SK-N-MC (cell line): ENCODE data around the gene PYCR2.

ENCODE experiments used
- DNase-seq: peaks from one replicate; pipeline ENCODE4 v3.0.0-alpha.2; 2011; ENCODE audit warnings: low read depth, low spot score
- H3K27ac ChIP-seq: fragments of 200-600 bp; sonication (generic); 2 replicates; pipeline ENCODE4 v1.5.1; 2016; ENCODE audit warnings: mixed run types
- H3K36me3 ChIP-seq: fragments of 200-600 bp; sonication (generic); 2 replicates; pipeline ENCODE4 v1.6.1; 2017; ENCODE audit warnings: antibody characterized with exemption, low read length, mixed read lengths; ENCODE audit not compliant: insufficient read depth
- H3K4me3 ChIP-seq: fragments of 200-600 bp; sonication (generic); 2 replicates; pipeline ENCODE4 v1.5.1; 2016
- H3K9ac ChIP-seq: fragments of 200-600 bp; sonication (generic); 2 replicates; pipeline ENCODE4 v1.8.0; 2017; ENCODE audit warnings: mixed run types, mixed read lengths; ENCODE audit not compliant: insufficient read length
- H3K9me3 ChIP-seq: fragments of 200-600 bp; sonication (generic); 2 replicates; pipeline ENCODE4 v1.6.1; 2017; ENCODE audit warnings: low read depth, mild to moderate bottlenecking, antibody characterized with exemption, low read length, moderate library complexity, mixed read lengths
- EZH2 ChIP-seq: fragments of 200-600 bp; sonication (generic); IDR thresholded peaks from one replicate; pipeline ENCODE4 v1.6.1; 2017; ENCODE audit warnings: antibody characterized with exemption
- FOXP2 ChIP-seq: optimal IDR thresholded peaks from 2 replicates; pipeline ENCODE3; 2011; ENCODE audit warnings: mild to moderate bottlenecking, moderate library complexity; ENCODE audit not compliant: insufficient read depth; ENCODE audit errors: extremely low read length, control extremely low read depth
- POLR2AphosphoS5 ChIP-seq: IDR thresholded peaks from 2 replicates; pipeline ENCODE4 v1.6.1; 2012; ENCODE audit warnings: mild to moderate bottlenecking, low read depth, low read length, borderline replicate concordance

The PYCR2 gene

DNA sequence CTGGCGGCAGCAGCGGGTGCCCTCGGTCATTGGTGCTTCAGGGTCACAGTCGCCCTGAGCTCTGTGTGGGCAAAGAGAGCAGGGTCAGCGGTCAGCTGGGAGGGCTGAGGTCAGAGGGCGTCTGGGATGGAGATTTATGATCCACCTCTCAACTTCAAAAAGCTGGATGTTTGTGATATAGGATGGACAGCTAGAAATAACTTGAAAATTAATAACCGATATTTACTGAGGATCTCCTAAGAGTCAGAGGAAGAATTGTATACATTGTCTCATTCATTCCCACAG lies 37.1 kb downstream of the PYCR2 start:
- no peak for TF ChIP-seq POLR2AphosphoS5
- no peak for TF ChIP-seq FOXP2
- TF ChIP-seq EZH2, result no peak
- no peak overlapping the region for H3K9ac ChIP-seq

DNA sequence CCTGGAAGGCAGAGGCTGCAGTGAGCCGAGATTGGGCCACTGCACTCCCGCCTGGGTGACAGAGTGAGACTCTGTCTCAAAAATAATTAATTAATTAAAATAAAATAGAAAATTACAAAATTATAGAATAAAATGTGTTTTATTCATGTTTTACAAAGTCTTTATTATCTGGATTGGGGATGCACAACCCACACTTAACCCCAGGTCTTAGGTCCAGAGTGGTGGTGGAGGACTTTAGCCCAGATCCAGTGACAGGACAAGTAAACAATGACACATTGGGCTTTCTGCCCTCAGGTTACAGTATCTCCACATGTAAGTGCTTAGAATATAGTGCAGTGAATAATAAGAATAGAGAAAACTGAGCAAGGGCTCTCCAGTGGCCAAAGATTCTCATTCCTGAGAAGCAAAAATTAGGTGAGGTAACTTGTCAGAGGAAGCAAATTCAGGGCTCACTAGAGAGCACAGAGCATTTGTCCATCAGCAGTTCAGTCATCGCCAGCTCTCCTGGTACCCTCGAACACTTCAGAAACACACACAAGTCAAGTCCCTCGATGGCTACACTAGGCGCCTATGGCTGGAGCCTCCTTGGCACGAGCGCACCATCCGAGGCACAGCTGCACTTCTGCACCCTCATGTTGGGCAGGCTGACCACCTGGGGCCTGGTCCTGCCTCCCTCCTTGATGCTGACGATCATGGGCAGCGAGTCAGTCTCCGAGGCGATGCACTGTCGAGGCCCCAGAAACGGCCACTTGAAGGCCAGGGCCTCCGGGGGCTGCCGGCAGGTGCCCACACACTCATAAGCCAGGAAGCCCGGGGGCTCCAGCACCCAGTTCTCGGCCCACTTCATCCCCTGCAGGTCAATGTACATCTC lies 37.7 kb downstream of the PYCR2 start:
- TF ChIP-seq FOXP2 (no peak), POLR2AphosphoS5 (no peak)
- Histone ChIP-seq H3K9ac (no peak overlapping the region), H3K9me3 (no peaks in the 10 kb centered on the region), H3K27ac (no peak overlapping the region), H3K4me3 (no peak overlapping the region), H3K36me3 (no peaks in the 10 kb centered on the region)
- no peak for DNase-seq

More for the DNA sequence above, 37.1 kb downstream of the PYCR2 start:
- no peak for DNase-seq
- Histone ChIP-seq H3K9me3 (no peaks in the 10 kb centered on the region), H3K4me3 (no peak overlapping the region), H3K36me3 (no peaks in the 10 kb centered on the region), H3K27ac (no peak overlapping the region)

DNA sequence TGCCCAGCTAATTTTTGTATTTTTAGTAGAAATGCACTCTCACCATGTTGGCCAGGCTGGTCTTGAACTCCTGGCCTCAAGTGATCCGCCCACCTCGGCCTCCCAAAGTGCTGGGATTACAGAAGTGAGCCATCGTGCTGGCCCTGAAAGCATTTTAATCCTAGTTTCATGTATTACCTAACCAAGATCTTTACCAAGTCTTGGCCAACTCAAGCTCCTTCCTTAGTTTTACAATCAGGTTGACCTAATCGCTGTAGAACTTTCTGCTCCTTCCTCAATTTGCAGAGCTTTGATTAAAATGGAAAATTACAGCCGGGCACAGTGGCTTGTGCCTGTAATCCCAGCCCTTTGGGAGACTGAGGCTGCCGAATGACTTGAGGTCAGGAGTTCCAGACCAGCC lies 38.7 kb downstream of the PYCR2 start:
- H3K9me3 ChIP-seq, result no peaks in the 10 kb centered on the region
- no peak overlapping the region for H3K4me3 ChIP-seq
- H3K36me3 ChIP-seq, result no peaks in the 10 kb centered on the region
- TF ChIP-seq EZH2, result no peak
- no peak for TF ChIP-seq POLR2AphosphoS5
- no peak for TF ChIP-seq FOXP2
- no peak overlapping the region for H3K27ac ChIP-seq
- no peak overlapping the region for H3K9ac ChIP-seq
- no peak for DNase-seq

GRCh38 chr1:225883616-225884265 lies 40.3 kb downstream of the PYCR2 start:
- no peak for DNase-seq
- no peak overlapping the region for H3K9ac ChIP-seq
- TF ChIP-seq EZH2, result no peak
- TF ChIP-seq FOXP2, result no peak
- no peak for TF ChIP-seq POLR2AphosphoS5
- no peaks in the 10 kb centered on the region for H3K9me3 ChIP-seq
- H3K36me3 ChIP-seq, result no peaks in the 10 kb centered on the region
- H3K27ac ChIP-seq, result no peak overlapping the region
- H3K4me3 ChIP-seq, result no peak overlapping the region

GRCh38 chr1:225882694-225883615 lies 41.1 kb downstream of the PYCR2 start:
- TF ChIP-seq POLR2AphosphoS5 (no peak), FOXP2 (no peak), EZH2 (no peak)
- no peaks in the 10 kb centered on the region for H3K9me3 ChIP-seq
- DNase-seq, result no peak
- H3K9ac ChIP-seq, result peak overlapping the region; percentile 77
- H3K4me3 ChIP-seq, result peak overlapping the region; percentile 93
- no peaks in the 10 kb centered on the region for H3K36me3 ChIP-seq
- H3K27ac ChIP-seq, result no peak overlapping the region

DNA sequence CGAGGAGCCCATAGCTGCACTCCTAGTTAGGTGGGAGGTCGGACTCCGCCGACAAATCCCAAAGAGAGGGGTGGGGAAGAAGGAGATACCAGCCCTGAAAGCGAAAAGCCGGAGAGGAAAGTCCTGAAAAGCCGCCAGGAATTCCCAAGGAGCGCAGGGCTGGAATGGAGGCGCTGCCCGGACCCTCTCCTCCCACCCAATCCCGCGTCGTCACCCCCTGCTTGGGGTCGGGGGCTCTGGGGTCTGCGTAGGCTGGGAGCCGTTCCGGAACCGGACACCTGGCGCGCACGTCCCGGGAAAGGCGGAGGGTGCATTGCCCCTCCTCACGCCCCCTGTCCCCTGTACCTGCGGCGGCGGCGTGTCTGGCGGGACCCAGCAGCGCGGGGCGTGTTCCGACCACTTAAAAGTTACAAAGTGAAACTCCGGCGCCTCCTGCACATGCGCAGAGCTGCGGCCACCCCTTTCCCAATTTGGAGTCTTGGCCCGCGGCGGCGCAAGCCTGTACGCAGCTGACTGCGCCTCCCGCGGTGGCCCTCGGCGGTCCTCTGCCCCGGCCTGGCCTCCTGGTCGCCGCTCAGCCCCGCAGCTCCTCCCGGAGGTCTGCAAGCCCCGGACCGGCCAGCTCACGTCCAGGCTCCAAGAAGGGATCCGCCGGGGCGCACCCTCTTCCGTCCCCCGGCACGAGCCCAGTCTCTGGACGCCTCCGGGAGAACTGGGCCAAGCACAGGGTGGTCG lies 41.9 kb downstream of the PYCR2 start, which contains the start of gene TMEM63A:
Gene TMEM63A (minus strand): TSS at position 422 of the 735 bp plus-strand sequence. CDS start 4,800 bp downstream, outside the sequence.
- H3K9ac ChIP-seq, result peak within 1 kb of the TSS; percentile 77
- no peaks in the 10 kb centered on the region for H3K9me3 ChIP-seq
- peak; percentile 16 for DNase-seq
- TF ChIP-seq FOXP2 (peak; percentile 13), EZH2 (no peak), POLR2AphosphoS5 (peak; percentile 78)
- peak within 1 kb of the TSS; percentile 93 for H3K4me3 ChIP-seq
- no peaks in the 10 kb centered on the region for H3K36me3 ChIP-seq
- H3K27ac ChIP-seq, result no peak within 1 kb of the TSS

- no peak for TF ChIP-seq POLR2AphosphoS5
- no peak for TF ChIP-seq FOXP2
- no peak for TF ChIP-seq EZH2
- Histone ChIP-seq H3K9me3 (no peaks in the 10 kb centered on the region), H3K4me3 (peak overlapping the region; percentile 93), H3K27ac (no peak overlapping the region), H3K9ac (peak overlapping the region; percentile 77), H3K36me3 (no peaks in the 10 kb centered on the region)
- no peak for DNase-seq
Measured at GRCh38 chr1:225881081-225881958, 42.7 kb downstream of the PYCR2 start.
